Fibroblast of skin of abdomen (primary cell): ENCODE measurements around the gene ASB12.

Source experiments
- DNase-seq: peaks from one replicate; pipeline ENCODE4 v3.0.0-alpha.2; 2013

ASB12 gene

GRCh38 chrX:64186974-64187761 lies 43.2 kb downstream of the ASB12 start:
- no peak for DNase-seq

GRCh38 chrX:64184396-64184795 lies 46.0 kb downstream of the ASB12 start:
- DNase-seq = no peak

GRCh38 chrX:64182208-64182607 lies 48.2 kb downstream of the ASB12 start:
- no peak for DNase-seq

- DNase-seq = no peak
Measured at GRCh38 chrX:64176876-64177275, 53.5 kb downstream of the ASB12 start.
